ENCODE measurements around the gene PLA2G4B.

GRCh38 chr15:41799488-41799805 is 39.2 kb upstream of the PLA2G4B start:
- TF ChIP-seq PAX5 (IDR thresholded peaks at IDR 0.05; ENCODE audit: insufficient read depth, low read length, severe bottlenecking) (no peak), POLR2A (IDR thresholded peaks at IDR 0.05; ENCODE audit: low read depth, low read length) (no peak), POLR2AphosphoS5 (IDR thresholded peaks at IDR 0.05; ENCODE audit: low read depth, low read length) (no peak), POU2F2 (IDR thresholded peaks at IDR 0.05; ENCODE audit: low read depth, low read length) (no peak)

All from GM12891 (cell line).